Retinal pigment epithelial cell (primary cell): ENCODE measurements around the gene HLA-A.

Source experiments
- DNase-seq: peaks from one replicate; pipeline ENCODE4 v3.0.0-alpha.2; 2010; ENCODE audit warnings: low read depth
- H3K4me3 ChIP-seq: 2 replicates; pipeline ENCODE4 v1.5.1; 2011; ENCODE audit warnings: mild to moderate bottlenecking, low read length, control low read depth, moderate library complexity
- TF ChIP-seq, protein P1 (sequence below): conservative IDR thresholded peaks from 2 replicates; pipeline ENCODE4 v1.5.1; 2011; ENCODE audit warnings: low read depth, low read length, control low read depth, inconsistent platforms

HLA-A gene

DNA sequence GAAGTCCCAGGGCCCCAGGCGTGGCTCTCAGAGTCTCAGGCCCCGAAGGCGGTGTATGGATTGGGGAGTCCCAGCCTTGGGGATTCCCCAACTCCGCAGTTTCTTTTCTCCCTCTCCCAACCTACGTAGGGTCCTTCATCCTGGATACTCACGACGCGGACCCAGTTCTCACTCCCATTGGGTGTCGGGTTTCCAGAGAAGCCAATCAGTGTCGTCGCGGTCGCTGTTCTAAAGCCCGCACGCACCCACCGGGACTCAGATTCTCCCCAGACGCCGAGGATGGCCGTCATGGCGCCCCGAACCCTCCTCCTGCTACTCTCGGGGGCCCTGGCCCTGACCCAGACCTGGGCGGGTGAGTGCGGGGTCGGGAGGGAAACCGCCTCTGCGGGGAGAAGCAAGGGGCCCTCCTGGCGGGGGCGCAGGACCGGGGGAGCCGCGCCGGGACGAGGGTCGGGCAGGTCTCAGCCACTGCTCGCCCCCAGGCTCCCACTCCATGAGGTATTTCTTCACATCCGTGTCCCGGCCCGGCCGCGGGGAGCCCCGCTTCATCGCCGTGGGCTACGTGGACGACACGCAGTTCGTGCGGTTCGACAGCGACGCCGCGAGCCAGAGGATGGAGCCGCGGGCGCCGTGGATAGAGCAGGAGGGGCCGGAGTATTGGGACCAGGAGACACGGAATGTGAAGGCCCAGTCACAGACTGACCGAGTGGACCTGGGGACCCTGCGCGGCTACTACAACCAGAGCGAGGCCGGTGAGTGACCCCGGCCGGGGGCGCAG is at the start of gene HLA-A:
Gene HLA-A (plus strand): TSS at position 258 of the 778 bp plus-strand sequence. CDS start 22 bp downstream, at position 280.
- H3K4me3 ChIP-seq, result peak within 1 kb of the TSS; percentile 72

DNA sequence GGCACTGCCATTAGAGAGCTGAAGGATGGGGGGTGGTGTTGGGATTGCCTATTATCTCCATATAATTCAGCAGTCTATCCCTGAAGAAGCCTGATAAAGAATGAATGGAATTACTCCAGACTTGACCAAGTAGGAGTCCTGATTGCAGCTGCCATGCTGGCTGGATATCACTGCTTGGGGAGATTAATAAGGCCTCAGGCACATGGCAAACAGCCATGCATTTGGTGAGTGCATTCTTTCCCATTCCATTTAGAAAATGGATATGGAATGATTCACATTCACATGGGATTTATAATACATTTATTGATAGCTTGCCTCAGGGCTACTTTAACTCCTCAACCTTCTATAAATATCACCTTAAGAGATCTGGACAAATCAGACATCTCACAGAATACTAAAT is 49.6 kb upstream of the HLA-A start:
- no peak for DNase-seq
- TF ChIP-seq, protein P1, sequence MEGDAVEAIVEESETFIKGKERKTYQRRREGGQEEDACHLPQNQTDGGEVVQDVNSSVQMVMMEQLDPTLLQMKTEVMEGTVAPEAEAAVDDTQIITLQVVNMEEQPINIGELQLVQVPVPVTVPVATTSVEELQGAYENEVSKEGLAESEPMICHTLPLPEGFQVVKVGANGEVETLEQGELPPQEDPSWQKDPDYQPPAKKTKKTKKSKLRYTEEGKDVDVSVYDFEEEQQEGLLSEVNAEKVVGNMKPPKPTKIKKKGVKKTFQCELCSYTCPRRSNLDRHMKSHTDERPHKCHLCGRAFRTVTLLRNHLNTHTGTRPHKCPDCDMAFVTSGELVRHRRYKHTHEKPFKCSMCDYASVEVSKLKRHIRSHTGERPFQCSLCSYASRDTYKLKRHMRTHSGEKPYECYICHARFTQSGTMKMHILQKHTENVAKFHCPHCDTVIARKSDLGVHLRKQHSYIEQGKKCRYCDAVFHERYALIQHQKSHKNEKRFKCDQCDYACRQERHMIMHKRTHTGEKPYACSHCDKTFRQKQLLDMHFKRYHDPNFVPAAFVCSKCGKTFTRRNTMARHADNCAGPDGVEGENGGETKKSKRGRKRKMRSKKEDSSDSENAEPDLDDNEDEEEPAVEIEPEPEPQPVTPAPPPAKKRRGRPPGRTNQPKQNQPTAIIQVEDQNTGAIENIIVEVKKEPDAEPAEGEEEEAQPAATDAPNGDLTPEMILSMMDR, result no peak
- no peak overlapping the region for H3K4me3 ChIP-seq

More for the DNA sequence above, at the start of gene HLA-A:
- DNase-seq, result peak; percentile 81
- TF ChIP-seq, protein P1, result no peak

DNA sequence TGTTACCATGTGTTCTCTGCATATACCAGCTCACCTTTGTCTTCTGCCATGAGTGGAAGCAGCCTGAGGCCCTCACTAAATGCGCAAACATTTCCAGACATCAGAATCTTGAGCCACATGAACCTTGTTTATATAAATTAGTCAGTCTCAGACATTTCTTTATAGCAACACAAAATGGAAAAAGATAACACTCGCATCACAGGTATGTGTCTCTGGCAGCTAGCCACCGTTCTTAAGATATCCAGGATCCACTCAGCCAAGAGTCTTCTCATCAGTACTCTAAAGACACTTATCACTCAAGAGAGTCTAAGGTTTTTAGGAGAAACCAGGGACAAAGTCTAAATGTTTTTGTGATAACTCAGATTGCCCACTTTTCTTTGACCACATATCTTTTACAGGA is 43.1 kb upstream of the HLA-A start:
- TF ChIP-seq, protein P1, result no peak
- no peak overlapping the region for H3K4me3 ChIP-seq
- no peak for DNase-seq

DNA sequence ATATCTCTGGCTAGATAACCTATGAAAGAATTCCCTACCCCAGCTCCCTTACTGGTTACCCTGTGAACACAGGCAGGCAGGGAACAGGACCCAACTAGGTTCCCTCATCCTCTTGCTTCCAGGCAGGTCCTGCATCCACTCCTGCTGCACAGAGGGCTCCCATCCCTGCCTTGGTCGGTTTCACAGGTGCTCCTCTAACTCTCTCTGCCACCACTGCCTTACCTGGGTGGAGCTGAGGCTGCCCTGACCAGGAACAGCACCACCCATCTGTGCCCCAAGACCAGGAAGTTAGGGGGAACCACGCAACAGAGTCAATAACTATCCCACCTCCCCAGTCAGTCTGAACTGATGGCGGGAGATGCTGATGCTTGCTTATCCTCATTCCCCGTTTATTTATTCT is 37.0 kb upstream of the HLA-A start:
- TF ChIP-seq, protein P1, result no peak
- DNase-seq, result no peak
- H3K4me3 ChIP-seq, result no peak overlapping the region

DNA sequence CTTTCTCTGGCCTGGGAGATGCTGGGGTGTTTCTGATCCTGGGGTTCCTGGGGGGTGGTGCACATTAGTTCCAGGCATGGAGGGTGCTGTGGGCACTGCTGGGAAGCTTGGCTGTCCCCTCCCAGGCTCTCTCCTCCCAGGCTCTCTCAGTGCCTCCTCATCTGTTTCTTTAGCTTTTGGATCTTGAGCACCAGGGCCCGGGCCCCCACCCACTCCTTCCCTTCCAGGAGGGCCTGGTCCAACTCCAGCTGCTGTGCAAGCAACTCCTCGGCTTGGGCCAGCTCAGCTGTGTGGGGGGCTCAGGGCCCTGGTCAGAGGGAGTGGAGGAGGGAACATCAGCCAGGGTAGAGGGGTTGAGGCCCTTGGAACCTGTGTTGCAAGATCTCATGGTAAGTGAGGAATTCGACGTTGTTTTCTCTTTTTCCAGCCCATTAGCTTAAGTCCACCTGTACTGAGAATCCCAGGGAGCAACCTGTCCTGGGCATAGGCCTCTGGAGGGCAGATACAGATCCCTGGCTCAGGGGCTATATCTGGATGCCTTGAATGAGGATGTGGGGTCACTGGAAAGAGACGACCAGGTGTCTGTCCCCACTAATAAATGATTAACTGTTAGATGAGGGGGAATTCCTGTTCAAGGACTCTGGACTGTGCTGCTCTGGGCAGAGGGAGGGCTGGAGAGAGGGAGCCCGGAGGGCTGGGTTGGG is 34.5 kb upstream of the HLA-A start:
- DNase-seq, result no peak
- no peak overlapping the region for H3K4me3 ChIP-seq
- TF ChIP-seq, protein P1, result no peak

DNA sequence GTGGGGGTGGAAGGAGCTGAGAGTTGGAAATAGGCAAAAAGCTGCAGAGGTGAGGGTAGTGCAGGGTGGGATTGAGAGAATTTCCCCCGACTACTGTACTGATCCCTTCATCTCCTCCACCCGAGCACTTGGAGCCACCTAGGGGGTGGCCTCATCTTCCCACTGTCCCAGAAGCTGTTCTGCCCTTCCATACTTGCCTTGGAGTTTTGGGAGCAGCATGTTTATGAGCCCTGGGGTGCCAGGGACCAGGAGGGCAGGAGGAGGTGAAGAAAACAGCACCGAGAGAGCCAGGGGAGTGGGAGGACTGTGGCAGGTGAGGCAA is 34.0 kb upstream of the HLA-A start:
- TF ChIP-seq, protein P1, result no peak
- H3K4me3 ChIP-seq, result no peak overlapping the region
- no peak for DNase-seq

DNA sequence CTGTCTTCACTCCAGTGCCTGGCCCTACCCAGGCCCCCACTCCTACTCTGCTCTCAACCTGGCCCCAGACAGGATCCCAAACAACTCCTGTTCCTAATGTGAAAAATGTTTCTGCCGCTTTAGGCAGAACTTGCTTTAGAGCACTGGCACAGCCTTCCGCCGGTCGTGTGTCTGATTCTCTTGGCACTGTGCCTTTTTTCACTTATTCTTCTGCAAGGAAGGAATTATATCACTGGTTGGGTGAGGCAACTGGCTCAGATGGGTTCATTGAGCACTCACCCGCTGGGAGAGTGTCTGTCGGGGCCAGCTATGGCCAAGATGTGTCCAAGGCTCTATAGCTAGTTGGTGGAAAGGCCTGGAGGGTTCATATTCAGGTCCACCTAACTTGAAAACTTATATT is 33.6 kb upstream of the HLA-A start:
- no peak overlapping the region for H3K4me3 ChIP-seq
- TF ChIP-seq, protein P1, result no peak
- DNase-seq, result peak; percentile 15
